Spleen (tissue), 11 donors: Measurements from ENCODE around the gene LRCH1. TPM values are rescaled to one million over a fixed set of nuclear protein-coding genes. Genes with fewer than 3 reads are reported as not detected.
A peak's percentile ranks its signal among the peaks of the same experiment; 100 is the strongest.

Experiments
- DNase-seq: peaks from one replicate; pipeline ENCODE4 v3.0.0-alpha.2; 2020
- H3K27ac ChIP-seq, 8 donors: fragments of 200-600 bp; sonication (generic) in 7 of 8; 1 replicate in 4 of 8; 2 replicates in 4 of 8; pipeline versions ENCODE4 v1.5.0 to v1.8.0; 2016 to 2021; ENCODE audit warnings: inconsistent platforms in 4 of 8, mild to moderate bottlenecking in 4 of 8, moderate library complexity in 1 of 8
- H3K27me3 ChIP-seq, 7 donors: fragments of 200-600 bp; sonication (generic) in 6 of 7; replicated peaks in 1 of 7; 1 replicate in 4 of 7; 2 replicates in 3 of 7; pipeline versions ENCODE4 v1.5.0 to v1.8.0; 2016 to 2021; ENCODE audit warnings: inconsistent platforms in 3 of 7, mild to moderate bottlenecking in 1 of 7
- H3K36me3 ChIP-seq, 6 donors: fragments of 200-600 bp; sonication (generic) in 5 of 6; 1 replicate in 4 of 6; 2 replicates in 2 of 6; pipeline versions ENCODE4 v1.5.0 to v1.8.0; 2016 to 2021; ENCODE audit warnings: inconsistent platforms in 2 of 6
- H3K4me1 ChIP-seq, 6 donors: fragments of 200-600 bp; sonication (generic) in 5 of 6; 1 replicate in 3 of 6; 2 replicates in 3 of 6; pipeline versions ENCODE4 v1.5.0 to v1.8.0; 2016 to 2021; ENCODE audit warnings: inconsistent platforms in 3 of 6
- H3K4me3 ChIP-seq, 8 donors: fragments of 200-600 bp; sonication (generic) in 7 of 8; 1 replicate in 4 of 8; 2 replicates in 4 of 8; pipeline versions ENCODE4 v1.5.0 to v1.8.0; 2016 to 2021; ENCODE audit warnings: inconsistent platforms in 4 of 8, mild to moderate bottlenecking in 4 of 8, moderate library complexity in 2 of 8
- H3K9me3 ChIP-seq, 8 donors: fragments of 200-600 bp; sonication (generic) in 7 of 8; 1 replicate in 4 of 8; 2 replicates in 4 of 8; pipeline versions ENCODE4 v1.5.0 to v1.8.0; 2016 to 2021; ENCODE audit warnings: inconsistent platforms in 4 of 8
- POLR2A ChIP-seq, 3 donors: fragments of 450-650 bp; IDR thresholded peaks; one replicate each; pipeline ENCODE4 v1.5.1; 2017; ENCODE audit warnings: antibody characterized with exemption in 3 of 3, mild to moderate bottlenecking in 1 of 3
- POLR2AphosphoS5 ChIP-seq, 3 donors: sonication (generic); formaldehyde crosslinking; IDR thresholded peaks; one replicate each; pipeline ENCODE4 v1.5.1; 2017; ENCODE audit warnings: antibody characterized with exemption in 3 of 3
- WGBS, 5 donors: extraction: QIAGEN DNeasy Blood & Tissue Kit in 3 of 5; methylation state at CpG; one replicate each; pipeline versions ENCODE4 v1.1.5 to v1.1.7; 2013 to 2018; 5-methylcytosine and 5-hydroxymethylcytosine counted together
- intact Hi-C: fragments of 100-400 bp; cut with DNase I; formaldehyde crosslinking; loops from one replicate; pipeline ENCODE4 v1.15.0; 2023; ENCODE audit warnings: low total_unique reads
- polyA plus RNA-seq, 3 donors: library from polyadenylated mRNA; stranded (reverse); fragments of 200-250 nt; gene quantifications; one replicate each; pipeline ENCODE4 v1.2.1, GENCODE V29; 2013
- total RNA-seq, 7 donors: library from RNA; depleted of rRNA in 3 of 7; stranded (reverse); fragments of >200 nt in 3 of 7; fragmentation: NEBNext Ultra II Directional in 4 of 7; extraction: Animal tissue kit (Norgen Biotek cat#: 25700) in 4 of 7; gene quantifications; one replicate each; pipeline versions ENCODE4 v1.1.0 to v1.2.1, GENCODE V29; 2016 to 2021
- TF ChIP-seq, protein P1 (sequence below), 11 experiments: fragments of 200-600 bp in 7 of 11; fragments of 450-650 bp in 4 of 11; sonication (generic) in 4 of 11; IDR thresholded peaks in 8 of 11; conservative IDR thresholded peaks in 3 of 11; 1 replicate in 7 of 11; 2 replicates in 4 of 11; pipeline versions ENCODE4 v1.4.0 to v1.8.0; 2016 to 2021; ENCODE audit warnings: antibody characterized with exemption in 11 of 11, inconsistent platforms in 4 of 11, mild to moderate bottlenecking in 1 of 11
- donor health status: healthy with polysubstance abuse.
- donor health status: DM: no; HTN: no; CAD: no; lungs with moderate emphysema.
- donor health status: DM: no; HTN: no; CAD: no.
- donor health status: Bipolar disorder and iron deficiency.
- donor health status: healthy.
- donor health status: DM: no; HTN: no; CAD: no.
- donor health status: DM: yes; HTN: yes; CAD: no.

Gene LRCH1
- total and polyA plus RNA-seq, 10 donors = 7.4 to 41.6 (median 34.6) TPM

- Histone ChIP-seq H3K27me3 (no peaks in the 10 kb centered on the region), H3K36me3 (no peaks in the 10 kb centered on the region), H3K9me3 (no peaks in the 10 kb centered on the region), H3K4me1 (peaks cover 11 to 84% (median 59%) of the 10 kb centered on the region in 6 donors), H3K27ac (peak overlapping the region in 3 of 8 donors; percentile 1 to 63 (median 29)), H3K4me3 (no peak overlapping the region)
- WGBS, 5 donors = 55 to 80% (median 71%) methylated on average over 4 of the region's 4 CpGs
- DNase-seq = no peak
- intact Hi-C loops = no loop called here
- TF ChIP-seq POLR2AphosphoS5 (IDR thresholded peaks at IDR 0.05) (no peak), POLR2A (IDR thresholded peaks at IDR 0.05) (no peak)
- TF ChIP-seq, protein P1, sequence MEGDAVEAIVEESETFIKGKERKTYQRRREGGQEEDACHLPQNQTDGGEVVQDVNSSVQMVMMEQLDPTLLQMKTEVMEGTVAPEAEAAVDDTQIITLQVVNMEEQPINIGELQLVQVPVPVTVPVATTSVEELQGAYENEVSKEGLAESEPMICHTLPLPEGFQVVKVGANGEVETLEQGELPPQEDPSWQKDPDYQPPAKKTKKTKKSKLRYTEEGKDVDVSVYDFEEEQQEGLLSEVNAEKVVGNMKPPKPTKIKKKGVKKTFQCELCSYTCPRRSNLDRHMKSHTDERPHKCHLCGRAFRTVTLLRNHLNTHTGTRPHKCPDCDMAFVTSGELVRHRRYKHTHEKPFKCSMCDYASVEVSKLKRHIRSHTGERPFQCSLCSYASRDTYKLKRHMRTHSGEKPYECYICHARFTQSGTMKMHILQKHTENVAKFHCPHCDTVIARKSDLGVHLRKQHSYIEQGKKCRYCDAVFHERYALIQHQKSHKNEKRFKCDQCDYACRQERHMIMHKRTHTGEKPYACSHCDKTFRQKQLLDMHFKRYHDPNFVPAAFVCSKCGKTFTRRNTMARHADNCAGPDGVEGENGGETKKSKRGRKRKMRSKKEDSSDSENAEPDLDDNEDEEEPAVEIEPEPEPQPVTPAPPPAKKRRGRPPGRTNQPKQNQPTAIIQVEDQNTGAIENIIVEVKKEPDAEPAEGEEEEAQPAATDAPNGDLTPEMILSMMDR (IDR thresholded peaks at IDR 0.05 in 8 of 11, conservative IDR thresholded peaks at IDR 0.05 in 3 of 11) = no peak
These were observed 87.9 kb downstream of the LRCH1 start for GRCh38 chr13:46640843-46641242.

- TF ChIP-seq, protein P1 (IDR thresholded peaks at IDR 0.05 in 8 of 11, conservative IDR thresholded peaks at IDR 0.05 in 3 of 11) = no peak
- TF ChIP-seq POLR2A (IDR thresholded peaks at IDR 0.05) (no peak), POLR2AphosphoS5 (IDR thresholded peaks at IDR 0.05) (no peak)
- 53 to 66% (median 56%) methylated on average over 13 of the region's 13 CpGs for WGBS, 5 donors
- intact Hi-C loops = no loop called here
- Histone ChIP-seq H3K9me3 (no peaks in the 10 kb centered on the region), H3K36me3 (no peaks in the 10 kb centered on the region), H3K4me1 (peaks cover 11 to 89% (median 61%) of the 10 kb centered on the region in 6 donors), H3K27me3 (no peaks in the 10 kb centered on the region), H3K4me3 (peak overlapping the region in 2 of 8 donors; percentile 1 to 4), H3K27ac (peak overlapping the region in 5 of 8 donors; percentile 1 to 63 (median 5))
- no peak for DNase-seq
These were observed 88.5 kb downstream of the LRCH1 start for GRCh38 chr13:46641274-46642081.

DNA sequence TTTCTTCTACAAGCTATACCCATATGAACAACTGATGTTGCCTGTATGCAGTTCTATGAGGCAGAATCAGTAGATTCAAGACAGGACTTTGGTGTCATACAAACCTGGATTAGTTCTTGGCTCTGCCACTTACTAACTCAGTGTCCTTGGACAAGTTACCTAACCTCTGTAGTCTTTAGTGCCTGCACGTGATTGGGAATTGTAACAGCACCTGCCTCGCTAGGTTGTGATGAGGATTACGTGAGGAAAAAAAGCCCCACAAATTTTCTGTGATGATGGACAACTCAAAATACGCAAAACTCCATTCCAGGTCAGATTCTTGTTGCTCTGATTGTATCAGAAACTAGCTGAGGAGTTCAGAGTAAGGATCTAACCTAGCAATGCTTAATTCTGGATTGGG lies 89.3 kb downstream of the LRCH1 start:
- DNase-seq = no peak
- intact Hi-C loops = no loop called here
- Histone ChIP-seq H3K36me3 (no peaks in the 10 kb centered on the region), H3K27ac (peak overlapping the region in 1 of 8 donors; percentile 29), H3K9me3 (no peaks in the 10 kb centered on the region), H3K27me3 (no peaks in the 10 kb centered on the region), H3K4me3 (no peak overlapping the region), H3K4me1 (peaks cover 11 to 92% (median 62%) of the 10 kb centered on the region in 6 donors)
- WGBS, 5 donors = 93 to 95% (median 94%) methylated on average over 4 of the region's 4 CpGs
- TF ChIP-seq, protein P1 (IDR thresholded peaks at IDR 0.05 in 8 of 11, conservative IDR thresholded peaks at IDR 0.05 in 3 of 11) = no peak
- no peak for TF ChIP-seq POLR2AphosphoS5 (IDR thresholded peaks at IDR 0.05)
- no peak for TF ChIP-seq POLR2A (IDR thresholded peaks at IDR 0.05)

DNA sequence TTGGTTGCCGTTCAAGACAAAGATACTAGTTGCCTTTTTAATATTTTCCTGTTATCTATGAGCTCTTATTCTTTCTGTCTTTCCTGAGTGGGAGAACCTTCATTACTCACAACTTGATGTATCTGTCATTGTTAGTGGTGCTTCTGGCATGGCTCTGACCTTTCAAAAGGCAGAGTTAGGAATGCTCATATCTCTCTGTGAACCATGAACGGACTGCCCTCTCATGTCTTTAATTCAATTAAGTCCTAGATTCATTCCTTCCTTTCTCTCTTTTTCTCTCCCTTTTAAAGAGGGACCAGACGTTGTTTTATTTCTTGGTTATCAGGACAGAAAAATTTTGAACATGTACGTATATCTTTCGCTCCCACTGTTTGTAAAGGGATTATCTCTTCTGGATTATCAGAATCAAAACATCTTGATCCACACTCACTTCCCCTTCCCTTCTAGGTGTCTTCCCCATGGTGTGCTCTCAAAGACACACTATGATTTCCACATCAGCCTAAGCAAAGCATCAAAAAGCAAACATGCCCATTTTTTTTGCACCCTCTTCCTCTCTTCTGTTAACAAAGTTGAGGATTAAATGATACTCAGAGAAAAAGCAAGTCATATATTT lies 90.3 kb downstream of the LRCH1 start:
- Histone ChIP-seq H3K27ac (no peak overlapping the region), H3K27me3 (no peaks in the 10 kb centered on the region), H3K36me3 (no peaks in the 10 kb centered on the region), H3K9me3 (no peaks in the 10 kb centered on the region), H3K4me3 (no peak overlapping the region), H3K4me1 (peaks cover 21 to 100% (median 71%) of the 10 kb centered on the region in 6 donors)
- no peak for DNase-seq
- intact Hi-C loops = no loop called here
- TF ChIP-seq POLR2AphosphoS5 (IDR thresholded peaks at IDR 0.05) (no peak), POLR2A (IDR thresholded peaks at IDR 0.05) (no peak)
- TF ChIP-seq, protein P1 (IDR thresholded peaks at IDR 0.05 in 8 of 11, conservative IDR thresholded peaks at IDR 0.05 in 3 of 11) = no peak
- 62 to 84% (median 68%) methylated on average over 5 of the region's 5 CpGs for WGBS, 5 donors
